ENCODE measurements around the gene FAM181B.

FAM181B gene

DNA sequence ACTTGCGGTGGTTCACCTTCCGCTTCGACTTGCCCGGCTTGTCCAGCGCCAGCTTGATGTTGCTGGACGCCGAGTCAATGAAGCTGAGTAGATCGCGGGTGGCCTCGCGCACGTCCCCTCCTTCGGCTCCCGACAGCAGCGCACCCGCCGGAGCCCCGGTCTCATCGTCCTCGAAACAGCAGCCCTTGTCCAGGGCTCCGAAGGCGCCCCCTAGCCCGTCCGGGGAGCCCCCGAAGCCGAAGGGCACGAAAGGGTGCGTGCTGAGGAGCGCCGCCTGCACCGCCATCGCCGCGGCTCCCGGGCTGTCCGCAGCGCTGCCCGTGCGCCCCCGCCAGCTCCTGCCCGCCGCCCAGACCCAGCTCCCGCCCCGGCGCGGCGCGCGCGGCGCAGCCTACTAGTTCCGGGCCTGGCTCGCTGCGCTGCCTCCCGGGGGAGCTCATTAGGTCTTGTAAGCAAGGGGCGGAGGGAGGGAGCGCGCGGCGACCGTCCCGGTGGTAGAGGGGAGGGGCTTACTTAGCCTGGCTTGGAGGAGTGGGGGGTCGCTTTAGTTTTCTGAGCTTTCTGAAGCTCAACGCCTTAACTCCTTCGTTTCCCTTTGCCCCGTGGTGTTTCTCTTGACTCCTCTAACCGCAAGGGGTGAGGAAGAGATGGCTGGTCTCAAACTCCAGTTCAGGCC is at the start of gene FAM181B:
Gene FAM181B (minus strand): TSS at position 421 of the 676 bp plus-strand sequence. CDS start 135 bp downstream, at position 286.
- DNase-seq: no peak

DNA sequence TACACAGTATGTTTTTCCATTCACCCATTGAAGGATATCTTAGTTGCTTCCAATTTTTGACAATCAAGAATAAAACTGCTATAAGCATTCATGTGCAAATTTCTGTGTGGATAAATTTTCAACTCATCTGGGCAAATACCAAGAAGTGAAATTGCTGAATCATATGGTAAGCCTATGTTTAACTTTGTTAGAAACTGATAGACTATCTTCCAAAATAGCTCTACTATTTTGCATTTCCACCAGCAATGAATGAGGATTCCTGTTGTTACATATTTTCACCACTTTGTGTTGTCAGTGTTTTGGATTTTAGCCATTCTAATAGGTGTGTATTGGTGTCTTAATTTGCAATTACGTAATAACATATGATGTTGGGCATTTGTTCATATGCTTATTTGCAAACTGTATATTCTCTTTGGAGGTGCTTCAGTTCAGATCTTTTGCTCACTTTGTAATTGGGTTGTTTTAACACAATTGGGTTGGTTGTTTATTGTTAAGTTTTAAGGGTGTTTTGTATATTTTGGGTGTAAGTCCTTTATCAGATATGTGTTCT is 49.2 kb upstream of the FAM181B start:
- DNase-seq: no peak

GRCh38 chr11:82778776-82779175 is 45.1 kb upstream of the FAM181B start:
- no peak for DNase-seq

- no peak for DNase-seq
Observed at GRCh38 chr11:82776377-82776776, 42.7 kb upstream of the FAM181B start.

- peak in 1 of 2 experiments; percentile 41 for DNase-seq
Observed at GRCh38 chr11:82775736-82776346, 42.2 kb upstream of the FAM181B start.

DNA sequence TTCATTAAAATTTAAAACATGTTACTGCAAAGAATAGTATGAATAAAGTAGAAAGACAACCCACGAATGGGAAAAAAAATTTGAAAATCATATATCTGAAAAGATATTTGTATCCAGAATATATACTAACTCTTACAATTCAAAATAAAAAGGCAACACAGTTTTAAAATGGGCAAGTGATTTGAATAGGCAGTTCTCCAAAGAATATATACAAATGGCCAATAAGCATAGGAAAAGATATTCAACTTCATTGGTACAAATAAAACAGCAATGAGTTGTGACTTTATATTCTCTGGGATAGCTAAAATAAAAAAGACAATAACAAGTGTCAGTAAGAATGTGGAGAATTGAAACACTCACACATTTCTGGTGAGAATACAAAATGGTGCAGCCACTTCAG is 41.6 kb upstream of the FAM181B start:
- DNase-seq: no peak

GRCh38 chr11:82771781-82772180 is 38.1 kb upstream of the FAM181B start:
- DNase-seq: no peak

- DNase-seq: no peak
Observed at GRCh38 chr11:82767123-82767522, 33.5 kb upstream of the FAM181B start.

GRCh38 chr11:82765466-82766034 is 31.9 kb upstream of the FAM181B start:
- peak in 1 of 2 experiments; percentile 13 for DNase-seq

DNA sequence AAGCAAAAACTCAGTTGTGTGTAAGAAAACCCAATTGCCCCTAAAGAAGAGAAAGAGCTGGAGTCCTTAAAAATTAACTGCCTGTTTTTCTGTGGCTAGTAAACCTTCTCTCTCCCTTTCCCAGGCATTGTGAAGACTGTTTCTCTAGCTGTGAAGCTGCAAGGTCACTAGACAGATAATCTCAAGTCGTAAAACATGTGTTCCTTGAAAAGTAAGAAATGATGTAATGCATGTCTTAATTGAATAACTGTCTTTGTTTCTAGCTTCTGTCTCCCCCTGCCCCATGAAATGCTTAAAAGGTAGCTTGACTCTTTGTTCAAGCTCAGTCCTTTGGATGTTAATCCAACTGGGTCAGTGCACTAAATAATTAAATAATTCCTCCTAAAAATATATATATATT is 29.5 kb upstream of the FAM181B start:
- no peak for DNase-seq

GRCh38 chr11:82759649-82760048 is 26.0 kb upstream of the FAM181B start:
- no peak for DNase-seq

DNA sequence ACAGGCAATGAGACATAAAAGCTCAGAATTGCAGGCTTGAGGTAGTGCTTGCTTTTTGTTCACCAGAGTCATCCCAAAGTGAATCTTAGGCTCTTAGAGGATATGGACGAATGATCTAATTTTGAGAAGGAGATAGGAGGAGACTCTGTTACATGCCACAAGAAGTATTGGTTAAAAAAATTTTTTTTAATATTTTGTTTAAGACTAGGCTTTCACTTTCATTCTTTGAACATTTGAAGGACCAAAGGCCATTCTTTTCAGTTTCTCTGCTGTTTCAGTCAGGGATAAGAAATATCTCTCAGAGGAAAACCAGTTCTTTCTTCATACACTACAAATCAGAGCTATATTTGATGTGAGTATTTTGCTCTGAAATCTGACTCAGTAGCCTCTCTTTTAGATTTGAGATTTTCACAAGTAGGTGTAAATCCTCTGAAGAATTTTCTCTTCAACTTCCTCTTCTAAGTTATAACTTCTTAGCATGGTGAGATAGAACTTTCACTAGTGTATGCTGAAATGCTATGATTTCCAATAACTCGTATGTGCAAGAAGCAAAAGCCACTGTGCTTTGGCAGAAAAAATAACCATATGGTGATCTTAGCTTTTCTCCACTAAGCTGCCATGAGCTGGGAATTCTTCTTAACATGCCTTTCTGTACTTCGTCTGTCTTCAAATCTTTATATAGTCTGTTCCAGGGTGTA is 24.1 kb upstream of the FAM181B start:
- DNase-seq: no peak

DNA sequence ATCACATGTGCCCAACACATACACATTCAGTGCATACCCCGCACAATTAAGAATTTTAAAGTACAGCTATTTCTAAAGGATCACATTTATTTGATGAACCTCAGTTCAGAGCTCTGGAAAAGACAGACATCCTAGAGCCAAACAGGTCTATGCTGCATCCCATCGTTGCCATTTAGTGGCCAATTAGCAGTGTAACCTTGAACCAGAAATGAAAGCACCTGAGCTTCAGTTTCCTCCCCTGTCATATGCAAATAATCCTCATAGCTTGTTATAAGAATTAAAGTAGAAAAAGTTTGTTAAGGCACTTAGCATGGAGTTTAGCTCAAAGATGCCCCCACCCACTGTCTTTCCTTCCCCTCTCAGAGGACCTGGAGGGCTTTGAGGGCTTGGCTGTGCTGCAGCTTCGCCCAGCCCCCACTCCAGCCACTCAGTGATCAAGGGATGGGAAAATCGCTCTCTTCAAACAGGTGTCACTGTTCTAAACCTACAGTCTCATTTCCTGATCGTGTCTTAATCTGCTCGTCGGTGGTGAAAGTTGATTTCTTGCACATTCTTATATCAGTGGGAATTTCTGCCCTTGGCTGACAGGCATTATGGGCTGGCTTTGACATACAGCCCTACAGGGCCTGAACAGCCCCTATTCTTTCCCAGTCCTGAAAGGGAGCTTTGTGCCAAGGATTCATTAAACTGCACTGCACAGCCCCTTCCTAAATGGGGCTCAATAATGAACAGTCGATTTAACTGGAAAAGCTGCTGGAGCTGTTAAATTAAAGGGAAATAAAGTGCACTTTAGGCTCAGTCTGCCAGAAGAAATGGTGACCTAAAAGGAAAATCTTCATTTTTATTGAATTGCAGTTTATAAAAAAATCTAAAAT is 23.3 kb upstream of the FAM181B start:
- DNase-seq: no peak

- no peak for DNase-seq
Observed at GRCh38 chr11:82754410-82754809, 20.7 kb upstream of the FAM181B start.

DNA sequence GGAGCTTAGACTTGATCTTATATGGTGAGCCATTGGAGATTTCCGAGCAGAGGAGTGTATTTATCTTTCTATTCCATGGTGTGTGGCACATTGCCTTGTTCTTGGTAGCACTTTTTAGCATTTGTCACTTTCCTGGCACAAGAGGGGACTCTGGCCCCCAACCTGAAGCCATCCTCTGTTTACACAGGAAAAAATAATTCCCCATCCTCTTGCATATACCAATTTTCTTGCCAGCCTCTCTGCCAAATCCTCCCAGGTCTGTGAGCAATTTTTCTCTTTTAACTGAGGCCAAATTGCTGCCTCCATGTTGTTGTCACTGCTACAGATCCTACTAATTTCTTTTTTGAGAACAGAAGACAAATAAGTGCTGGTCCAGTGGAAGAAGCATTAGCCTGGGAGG is 20.3 kb upstream of the FAM181B start:
- DNase-seq: no peak

DNA sequence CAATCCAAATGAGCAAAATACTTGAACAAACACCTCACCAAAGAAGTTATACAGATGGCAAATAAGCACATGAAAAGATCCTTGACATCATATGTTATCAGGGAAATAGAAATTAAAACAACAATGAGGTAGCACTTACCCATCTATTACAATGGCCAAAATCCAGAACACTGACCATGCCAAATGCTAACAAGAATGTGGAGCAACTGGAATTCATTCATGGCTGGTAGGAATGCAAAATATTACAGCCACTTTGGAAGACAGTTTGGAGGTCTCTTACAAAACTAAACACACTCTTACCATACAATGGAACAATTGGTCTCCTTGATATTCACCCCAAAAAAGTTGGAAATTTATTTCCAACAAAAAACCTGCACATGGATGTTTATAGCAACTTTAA is 19.1 kb upstream of the FAM181B start:
- no peak for DNase-seq

GRCh38 chr11:82750643-82751139 is 17.0 kb upstream of the FAM181B start:
- no peak for DNase-seq

GRCh38 chr11:82747471-82747870 is 13.8 kb upstream of the FAM181B start:
- DNase-seq: no peak

GRCh38 chr11:82738091-82738490 is 4.4 kb upstream of the FAM181B start:
- DNase-seq: no peak

DNA sequence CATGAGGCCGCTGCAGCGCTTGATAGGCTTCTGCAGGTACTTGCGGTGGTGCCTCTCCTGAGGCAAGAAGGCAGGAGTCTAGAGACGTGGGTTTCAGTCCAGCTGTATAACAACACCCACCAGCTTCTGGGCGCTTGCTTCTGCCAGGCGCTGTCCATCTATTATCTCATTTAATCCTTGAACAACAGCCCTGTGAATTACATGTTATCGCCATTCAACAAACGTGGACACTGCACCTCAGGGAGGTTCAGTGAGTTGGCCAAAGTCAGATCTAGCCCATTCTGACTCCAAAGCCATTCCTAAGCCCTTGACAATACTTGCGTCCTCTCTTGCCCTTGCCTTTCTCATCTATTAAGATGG is 436 bp upstream of the FAM181B start:
- DNase-seq: no peak

DNA sequence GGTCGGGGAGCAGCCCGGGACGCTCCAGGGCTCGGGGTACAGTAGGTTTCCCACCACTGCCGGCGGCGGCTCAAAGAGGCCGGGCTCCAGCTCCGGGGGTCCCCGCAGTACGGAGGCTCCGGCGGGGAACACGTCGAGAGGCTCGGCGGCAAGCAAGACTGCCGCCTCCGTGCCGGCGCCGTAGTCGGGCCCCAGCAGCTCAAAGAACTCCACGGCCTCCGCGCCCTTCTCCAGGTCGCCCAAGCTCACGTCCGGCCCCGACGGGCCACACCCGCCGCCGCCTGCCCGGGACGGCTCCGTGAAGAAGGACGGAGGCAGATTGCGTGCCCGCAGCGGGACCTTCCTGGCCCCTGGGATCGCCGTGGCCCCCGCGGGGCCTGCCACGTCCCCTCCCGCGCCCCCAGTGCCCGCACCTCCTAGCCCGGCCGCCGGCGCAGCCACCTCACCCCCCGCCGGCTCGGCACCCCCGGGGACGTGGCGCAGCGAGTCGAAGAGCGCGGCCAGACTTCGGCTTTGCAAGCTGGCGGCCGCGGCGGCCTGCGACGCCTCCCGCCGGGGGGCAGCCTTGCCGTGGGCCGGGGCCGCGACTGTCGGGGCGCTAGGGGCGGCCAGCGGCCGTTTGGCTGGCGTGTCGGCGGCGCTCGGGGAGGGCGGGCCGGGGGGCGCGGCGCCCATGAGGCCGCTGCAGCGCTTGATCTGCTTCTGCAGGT is 775 bp downstream of the FAM181B start:
- no peak for DNase-seq

- no peak for DNase-seq
Observed at GRCh38 chr11:82732348-82732733, 1.3 kb downstream of the FAM181B start.

Measured in SHP77 (cell line).